Stimulated activated memory B cell treated with anti-CD40 and anti-IgM and Interleukin-4, amounts not matched to agents 10 μg/mL and 1 μg/mL and 100 μg/mL, for 72 hours (primary cell): Measurements from ENCODE around the gene EMC10.
"Not testable (repeated sequence)": the region's sequence is repeated elsewhere in the genome, so short reads cannot be mapped to it uniquely, and the experiment has no call there.

Experiments used
- ATAC-seq: fragments of 150-1000 bp; cut with Tn5 transposase; 2 replicates; pipeline ENCODE4 v1.10.0; 2021
- H3K27ac Mint-ChIP-seq: one replicate; pipeline ENCODE4 v1.8.0; 2022; ENCODE audit warnings: mild to moderate bottlenecking, mixed read lengths
- H3K27me3 Mint-ChIP-seq: one replicate; pipeline ENCODE4 v1.8.0; 2022; ENCODE audit warnings: mixed read lengths
- H3K36me3 Mint-ChIP-seq: one replicate; pipeline ENCODE4 v1.8.0; 2022; ENCODE audit warnings: mixed read lengths
- H3K4me1 Mint-ChIP-seq: one replicate; pipeline ENCODE4 v1.8.0; 2022; ENCODE audit warnings: mixed read lengths
- H3K4me3 Mint-ChIP-seq: one replicate; pipeline ENCODE4 v1.8.0; 2022; ENCODE audit warnings: mild to moderate bottlenecking, moderate library complexity, mixed read lengths
- H3K9me3 Mint-ChIP-seq: one replicate; pipeline ENCODE4 v1.8.0; 2022; ENCODE audit warnings: mixed read lengths

The EMC10 gene

GRCh38 chr19:50464348-50464747 lies 12.0 kb upstream of the EMC10 start:
- peaks cover 12% of the 10 kb centered on the region for H3K27me3 Mint-ChIP-seq
- H3K9me3 Mint-ChIP-seq: no peaks in the 10 kb centered on the region
- H3K4me1 Mint-ChIP-seq: peaks cover 22% of the 10 kb centered on the region
- no peak for ATAC-seq
- H3K27ac Mint-ChIP-seq: no peak overlapping the region
- H3K36me3 Mint-ChIP-seq: no peaks in the 10 kb centered on the region
- H3K4me3 Mint-ChIP-seq: no peak overlapping the region

GRCh38 chr19:50465000-50465399 lies 11.3 kb upstream of the EMC10 start:
- Mint-ChIP-seq H3K36me3 (no peaks in the 10 kb centered on the region), H3K4me3 (no peak overlapping the region), H3K27ac (no peak overlapping the region), H3K27me3 (peaks cover 16% of the 10 kb centered on the region), H3K4me1 (peaks cover 15% of the 10 kb centered on the region), H3K9me3 (no peaks in the 10 kb centered on the region)
- ATAC-seq: no peak

GRCh38 chr19:50465986-50466705 lies 10.2 kb upstream of the EMC10 start:
- ATAC-seq: no peak
- no peak overlapping the region for H3K27ac Mint-ChIP-seq
- no peaks in the 10 kb centered on the region for H3K36me3 Mint-ChIP-seq
- H3K9me3 Mint-ChIP-seq: no peaks in the 10 kb centered on the region
- no peak overlapping the region for H3K4me3 Mint-ChIP-seq
- H3K4me1 Mint-ChIP-seq: peaks cover 5% of the 10 kb centered on the region
- H3K27me3 Mint-ChIP-seq: peaks cover 16% of the 10 kb centered on the region

GRCh38 chr19:50466706-50467039 lies 9.6 kb upstream of the EMC10 start:
- H3K4me3 Mint-ChIP-seq: no peak overlapping the region
- H3K4me1 Mint-ChIP-seq: no peaks in the 10 kb centered on the region
- no peak overlapping the region for H3K27ac Mint-ChIP-seq
- no peak for ATAC-seq
- H3K27me3 Mint-ChIP-seq: peaks cover 16% of the 10 kb centered on the region
- no peaks in the 10 kb centered on the region for H3K9me3 Mint-ChIP-seq
- H3K36me3 Mint-ChIP-seq: no peaks in the 10 kb centered on the region

GRCh38 chr19:50467566-50467965 lies 8.7 kb upstream of the EMC10 start:
- H3K27ac Mint-ChIP-seq: no peak overlapping the region
- no peaks in the 10 kb centered on the region for H3K36me3 Mint-ChIP-seq
- no peaks in the 10 kb centered on the region for H3K9me3 Mint-ChIP-seq
- H3K27me3 Mint-ChIP-seq: peaks cover 16% of the 10 kb centered on the region
- H3K4me3 Mint-ChIP-seq: no peak overlapping the region
- no peak for ATAC-seq
- no peaks in the 10 kb centered on the region for H3K4me1 Mint-ChIP-seq

GRCh38 chr19:50468818-50469217 lies 7.5 kb upstream of the EMC10 start:
- no peaks in the 10 kb centered on the region for H3K36me3 Mint-ChIP-seq

GRCh38 chr19:50473336-50473735 lies 3.0 kb upstream of the EMC10 start:
- H3K27ac Mint-ChIP-seq: not testable (repeated sequence)
- peaks cover 16% of the 10 kb centered on the region for H3K36me3 Mint-ChIP-seq

More at GRCh38 chr19:50468818-50469217, 7.5 kb upstream of the EMC10 start:
- Mint-ChIP-seq H3K27me3 (peaks cover 16% of the 10 kb centered on the region), H3K4me3 (no peak overlapping the region), H3K9me3 (no peaks in the 10 kb centered on the region), H3K4me1 (no peaks in the 10 kb centered on the region), H3K27ac (no peak overlapping the region)
- ATAC-seq: no peak

GRCh38 chr19:50475101-50475568 lies 1.2 kb upstream of the EMC10 start:
- Mint-ChIP-seq H3K27me3 (no peaks in the 10 kb centered on the region), H3K4me1 (peaks cover 38% of the 10 kb centered on the region), H3K4me3 (peak overlapping the region; percentile 99), H3K27ac (peak overlapping the region; percentile 93), H3K36me3 (peaks cover 27% of the 10 kb centered on the region), H3K9me3 (no peaks in the 10 kb centered on the region)
- ATAC-seq: no peak

More at GRCh38 chr19:50473336-50473735, 3.0 kb upstream of the EMC10 start:
- not testable (repeated sequence) for H3K9me3 Mint-ChIP-seq, H3K4me3 Mint-ChIP-seq, ATAC-seq
- Mint-ChIP-seq H3K27me3 (peaks cover 13% of the 10 kb centered on the region), H3K4me1 (peaks cover 31% of the 10 kb centered on the region)

GRCh38 chr19:50475736-50476223 lies 527 bp upstream of the EMC10 start:
- H3K27me3 Mint-ChIP-seq: no peaks in the 10 kb centered on the region
- peak overlapping the region; percentile 99 for H3K4me3 Mint-ChIP-seq
- peaks cover 31% of the 10 kb centered on the region for H3K36me3 Mint-ChIP-seq
- H3K9me3 Mint-ChIP-seq: no peaks in the 10 kb centered on the region
- peak overlapping the region; percentile 93 for H3K27ac Mint-ChIP-seq
- H3K4me1 Mint-ChIP-seq: peaks cover 38% of the 10 kb centered on the region
- peak; percentile 9 for ATAC-seq

GRCh38 chr19:50476907-50477238 lies 566 bp downstream of the EMC10 start:
- peaks cover 39% of the 10 kb centered on the region for H3K36me3 Mint-ChIP-seq
- H3K27ac Mint-ChIP-seq: peak overlapping the region; percentile 93
- H3K4me3 Mint-ChIP-seq: peak overlapping the region; percentile 99
- no peak for ATAC-seq
- no peaks in the 10 kb centered on the region for H3K9me3 Mint-ChIP-seq
- no peaks in the 10 kb centered on the region for H3K27me3 Mint-ChIP-seq
- H3K4me1 Mint-ChIP-seq: peaks cover 38% of the 10 kb centered on the region

- Mint-ChIP-seq H3K27ac (peak overlapping the region; percentile 93), H3K27me3 (no peaks in the 10 kb centered on the region), H3K4me1 (peaks cover 38% of the 10 kb centered on the region), H3K4me3 (peak overlapping the region; percentile 99), H3K9me3 (no peaks in the 10 kb centered on the region), H3K36me3 (peaks cover 49% of the 10 kb centered on the region)
- ATAC-seq: no peak
Measured at GRCh38 chr19:50477751-50478515, 1.6 kb downstream of the EMC10 start.

GRCh38 chr19:50478901-50479715 lies 2.8 kb downstream of the EMC10 start:
- peaks cover 38% of the 10 kb centered on the region for H3K4me1 Mint-ChIP-seq
- no peaks in the 10 kb centered on the region for H3K9me3 Mint-ChIP-seq
- no peak overlapping the region for H3K4me3 Mint-ChIP-seq
- no peak for ATAC-seq
- H3K36me3 Mint-ChIP-seq: peaks cover 59% of the 10 kb centered on the region
- H3K27me3 Mint-ChIP-seq: no peaks in the 10 kb centered on the region
- H3K27ac Mint-ChIP-seq: no peak overlapping the region

- no peak for ATAC-seq
- H3K4me1 Mint-ChIP-seq: peaks cover 36% of the 10 kb centered on the region
- H3K36me3 Mint-ChIP-seq: peaks cover 60% of the 10 kb centered on the region
- H3K9me3 Mint-ChIP-seq: no peaks in the 10 kb centered on the region
- no peak overlapping the region for H3K27ac Mint-ChIP-seq
- H3K27me3 Mint-ChIP-seq: no peaks in the 10 kb centered on the region
- H3K4me3 Mint-ChIP-seq: no peak overlapping the region
Measured at GRCh38 chr19:50479761-50480251, 3.5 kb downstream of the EMC10 start.

- H3K36me3 Mint-ChIP-seq: peaks cover 67% of the 10 kb centered on the region
- H3K4me1 Mint-ChIP-seq: peaks cover 33% of the 10 kb centered on the region
- H3K27me3 Mint-ChIP-seq: no peaks in the 10 kb centered on the region
- no peak overlapping the region for H3K27ac Mint-ChIP-seq
- no peaks in the 10 kb centered on the region for H3K9me3 Mint-ChIP-seq
- H3K4me3 Mint-ChIP-seq: no peak overlapping the region
- ATAC-seq: no peak
Measured at GRCh38 chr19:50480281-50481111, 4.2 kb downstream of the EMC10 start.
